BJ (cell line): Measurements from ENCODE around the gene PHKB. TPM values are rescaled to one million over a fixed set of nuclear protein-coding genes. Genes with fewer than 3 reads are reported as not detected.
"Not testable (repeated sequence)": the region's sequence is repeated elsewhere in the genome, so short reads cannot be mapped to it uniquely, and the experiment has no call there.

ENCODE experiments used
- CTCF ChIA-PET: fragments of 350-600 bp; formaldehyde crosslinking; extraction: SDS; loops from one replicate; lab custom pipeline; 2021; ENCODE audit warnings: antibody characterized with exemption, inconsistent platforms; lab: Yijun Ruan, JAX
- POLR2A ChIA-PET: fragments of 300-600 bp; sonication (Branson Sonifier 250); formaldehyde crosslinking; extraction: SDS; loops from one replicate; lab custom pipeline; 2021; ENCODE audit warnings: antibody characterized with exemption; lab: Charles Lee
- DNase-seq: peaks from one replicate; pipeline ENCODE4 v3.0.0-alpha.2; 2011; ENCODE audit warnings: low read depth
- H3K27me3 ChIP-seq: 2 replicates; pipeline ENCODE4 v1.6.0; 2011; ENCODE audit warnings: low read length; ENCODE audit not compliant: control insufficient read depth, insufficient read depth
- H3K36me3 ChIP-seq: 2 replicates; pipeline ENCODE4 v1.5.1; 2011; ENCODE audit warnings: low read length; ENCODE audit not compliant: control insufficient read depth, insufficient read depth
- H3K4me3 ChIP-seq: 2 replicates; pipeline ENCODE4 v1.5.1; 2011; ENCODE audit warnings: low read depth, mild to moderate bottlenecking, control low read depth, low read length
- polyA plus RNA-seq: library from polyadenylated mRNA; depleted of rRNA; stranded (reverse); fragments of >200 nt; gene quantifications from 2 replicates; pipeline ENCODE4 v1.2.3, GENCODE V29; 2011
- TF ChIP-seq, protein P1 (sequence below): IDR thresholded peaks from 2 replicates; pipeline ENCODE4 v1.5.1; 2011; ENCODE audit warnings: low read depth, mild to moderate bottlenecking, control low read depth, inconsistent platforms, low read length, moderate library complexity; ENCODE audit not compliant: insufficient read depth

PHKB gene
- polyA plus RNA-seq, 1 experiment: 44.9 TPM

DNA sequence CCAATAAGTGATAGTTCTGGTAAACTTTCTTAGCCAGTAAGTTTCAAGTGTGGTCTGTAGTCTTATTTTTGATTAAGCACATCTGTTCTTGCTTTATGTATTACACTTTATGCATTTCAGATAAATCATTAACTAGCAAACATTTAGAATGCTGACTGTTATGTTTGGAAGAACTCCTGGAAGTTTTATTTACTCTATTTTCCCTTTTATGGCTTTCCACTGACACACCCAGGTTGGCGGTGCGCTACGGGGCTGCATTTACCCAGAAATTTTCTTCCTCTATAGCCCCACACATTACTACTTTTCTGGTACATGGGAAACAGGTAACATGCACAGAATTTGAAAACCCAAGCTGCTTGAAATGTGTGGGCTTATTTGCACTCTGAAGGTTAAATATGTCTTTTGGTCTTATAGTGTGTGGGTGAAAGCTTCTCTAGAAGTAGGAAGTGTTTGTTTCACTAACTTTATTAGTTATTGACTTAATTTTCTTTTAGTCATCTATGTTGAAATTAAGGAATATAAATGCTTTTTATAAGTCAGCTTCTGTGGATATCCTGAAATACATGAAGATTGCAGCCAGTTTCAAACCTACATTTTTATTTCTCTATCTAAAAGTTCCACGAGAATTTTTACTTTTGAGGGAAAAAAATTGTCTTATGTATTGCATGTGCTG is 203.7 kb downstream of the PHKB start:
- ChIA-PET CTCF (no interaction called here), POLR2A (no interaction called here)
- TF ChIP-seq, protein P1, sequence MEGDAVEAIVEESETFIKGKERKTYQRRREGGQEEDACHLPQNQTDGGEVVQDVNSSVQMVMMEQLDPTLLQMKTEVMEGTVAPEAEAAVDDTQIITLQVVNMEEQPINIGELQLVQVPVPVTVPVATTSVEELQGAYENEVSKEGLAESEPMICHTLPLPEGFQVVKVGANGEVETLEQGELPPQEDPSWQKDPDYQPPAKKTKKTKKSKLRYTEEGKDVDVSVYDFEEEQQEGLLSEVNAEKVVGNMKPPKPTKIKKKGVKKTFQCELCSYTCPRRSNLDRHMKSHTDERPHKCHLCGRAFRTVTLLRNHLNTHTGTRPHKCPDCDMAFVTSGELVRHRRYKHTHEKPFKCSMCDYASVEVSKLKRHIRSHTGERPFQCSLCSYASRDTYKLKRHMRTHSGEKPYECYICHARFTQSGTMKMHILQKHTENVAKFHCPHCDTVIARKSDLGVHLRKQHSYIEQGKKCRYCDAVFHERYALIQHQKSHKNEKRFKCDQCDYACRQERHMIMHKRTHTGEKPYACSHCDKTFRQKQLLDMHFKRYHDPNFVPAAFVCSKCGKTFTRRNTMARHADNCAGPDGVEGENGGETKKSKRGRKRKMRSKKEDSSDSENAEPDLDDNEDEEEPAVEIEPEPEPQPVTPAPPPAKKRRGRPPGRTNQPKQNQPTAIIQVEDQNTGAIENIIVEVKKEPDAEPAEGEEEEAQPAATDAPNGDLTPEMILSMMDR: no peak
- Histone ChIP-seq H3K36me3 (peaks cover 3% of the 10 kb centered on the region), H3K27me3 (no peaks in the 10 kb centered on the region), H3K4me3 (no peak overlapping the region)
- DNase-seq: peak; percentile 2

DNA sequence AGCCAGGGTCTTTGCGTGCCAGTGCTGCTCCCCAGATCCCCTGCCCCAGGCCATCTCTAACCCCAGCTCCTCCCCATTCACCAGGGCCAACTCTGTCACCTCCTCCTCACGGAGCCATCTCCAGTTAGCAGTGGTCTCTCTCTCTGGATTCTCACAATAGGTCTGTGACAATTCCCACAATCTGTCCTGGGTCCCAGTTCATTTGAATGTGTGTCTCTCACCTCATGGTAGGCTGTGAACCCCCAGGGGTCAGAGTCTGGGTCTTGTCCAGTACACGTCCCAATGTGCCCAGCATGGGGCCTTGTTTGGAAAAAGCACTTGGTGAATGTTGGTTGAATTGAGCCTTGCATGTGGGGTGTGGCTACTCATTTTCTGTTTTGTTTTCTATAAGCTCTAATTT is 205.3 kb downstream of the PHKB start:
- H3K36me3 ChIP-seq: peaks cover 1% of the 10 kb centered on the region; the same call in 1 of the 2 replicates
- DNase-seq: no peak
- TF ChIP-seq, protein P1: no peak
- ChIA-PET POLR2A (no interaction called here), CTCF (no interaction called here)
- H3K4me3 ChIP-seq: no peak overlapping the region
- H3K27me3 ChIP-seq: no peaks in the 10 kb centered on the region

DNA sequence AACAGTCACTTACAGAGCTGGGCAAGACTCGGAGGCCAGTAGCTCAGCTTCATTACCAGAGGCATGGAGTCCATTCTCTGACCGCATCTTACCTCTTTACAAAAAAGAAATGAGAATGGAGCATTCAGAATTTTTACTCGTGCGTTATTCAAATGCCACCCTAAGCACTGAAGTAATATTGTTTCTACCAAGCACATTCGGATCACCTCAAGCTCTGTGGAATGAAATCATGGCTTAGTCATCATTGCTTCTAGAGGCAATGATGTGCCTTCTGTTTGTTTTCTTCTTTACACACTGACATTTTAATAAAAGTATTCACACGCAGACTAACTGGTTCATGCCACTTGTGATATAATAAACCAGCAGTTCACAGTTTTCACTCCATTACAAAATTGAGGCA is 206.8 kb downstream of the PHKB start:
- peaks cover 1% of the 10 kb centered on the region; the same call in 1 of the 2 replicates for H3K36me3 ChIP-seq
- ChIA-PET POLR2A (no interaction called here), CTCF (interaction anchor here (0.6 kb wide), 1 partner anchor 65 kb away, joined by 3 read pairs; no protein-coding TSS in a partner anchor)
- TF ChIP-seq, protein P1: no peak
- H3K4me3 ChIP-seq: no peak overlapping the region
- DNase-seq: no peak
- no peaks in the 10 kb centered on the region for H3K27me3 ChIP-seq

DNA sequence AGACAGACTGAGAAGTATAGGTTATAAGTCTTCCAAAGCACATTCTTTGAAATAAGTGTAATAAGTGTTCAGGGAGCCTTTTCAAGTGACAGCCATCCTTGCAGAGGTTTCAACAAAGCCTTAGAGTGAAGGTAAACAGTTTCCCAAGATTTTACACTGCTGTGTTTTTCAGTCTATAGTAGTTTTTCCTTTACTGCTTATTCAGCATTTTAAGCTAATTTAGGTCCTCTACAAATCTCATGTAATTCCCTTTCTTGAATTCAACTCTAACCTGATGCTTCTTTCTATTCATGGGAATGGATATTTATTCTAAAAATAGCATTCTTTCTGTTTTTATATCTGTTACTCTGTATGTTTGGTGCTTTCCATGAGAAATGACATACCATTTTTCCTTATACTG is 211.3 kb downstream of the PHKB start:
- ChIA-PET POLR2A (no interaction called here), CTCF (interaction anchor here (1.0 to 1.8 kb wide), 2 partner anchors 14 to 15 kb away, joined by 3 to 4 read pairs; no protein-coding TSS in a partner anchor)
- no peaks in the 10 kb centered on the region for H3K27me3 ChIP-seq
- TF ChIP-seq, protein P1: no peak
- no peak overlapping the region for H3K4me3 ChIP-seq
- H3K36me3 ChIP-seq: no peaks in the 10 kb centered on the region; the same call in none of the 2 replicates
- no peak for DNase-seq

DNA sequence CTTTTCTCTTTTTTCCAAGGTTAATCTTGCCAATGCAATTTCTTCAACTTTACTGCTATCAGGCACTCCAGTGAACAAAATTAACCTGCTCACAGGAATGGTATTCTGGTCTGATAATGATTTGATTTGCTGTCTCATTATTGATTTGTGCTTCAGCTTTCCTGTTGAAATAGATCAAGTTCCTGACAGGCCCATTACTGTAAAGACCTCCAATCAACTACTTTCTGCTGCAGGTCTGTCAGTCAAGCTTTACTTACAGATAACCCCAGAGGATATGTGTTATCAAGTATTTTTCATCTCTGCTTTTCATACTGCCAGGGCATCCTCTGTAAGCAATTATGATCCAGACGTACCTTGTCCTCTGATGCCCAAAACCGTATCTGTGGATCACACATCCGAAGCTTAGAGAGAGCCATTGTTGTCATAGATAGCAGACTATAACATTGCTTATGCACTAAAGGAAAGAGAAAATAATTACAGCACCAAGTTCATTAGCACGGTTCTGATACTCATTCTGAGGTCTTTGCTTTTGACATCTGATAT is 215.6 kb downstream of the PHKB start:
- ChIA-PET CTCF (no interaction called here), POLR2A (no interaction called here)
- Histone ChIP-seq H3K27me3 (no peaks in the 10 kb centered on the region), H3K36me3 (no peaks in the 10 kb centered on the region; the same call in none of the 2 replicates), H3K4me3 (no peak overlapping the region)
- TF ChIP-seq, protein P1: no peak
- no peak for DNase-seq

DNA sequence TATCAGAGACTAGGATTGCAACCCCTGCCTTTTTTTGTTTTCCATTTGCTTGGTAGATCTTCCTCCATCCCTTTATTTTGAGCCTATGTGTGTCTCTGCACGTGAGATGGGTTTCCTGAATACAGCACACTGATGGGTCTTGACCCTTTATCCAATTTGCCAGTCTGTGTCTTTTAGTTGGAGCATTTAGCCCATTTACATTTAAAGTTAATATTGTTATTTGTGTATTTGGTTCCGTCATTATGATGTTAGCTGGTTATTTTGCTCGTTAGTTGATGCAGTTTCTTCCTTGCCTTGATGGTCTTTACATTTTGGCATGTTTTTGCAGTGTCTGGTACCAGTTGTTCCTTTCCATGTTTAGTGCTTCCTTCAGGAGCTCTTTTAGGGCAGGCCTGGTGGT is 220.4 kb downstream of the PHKB start:
- POLR2A ChIA-PET, DNase-seq, H3K36me3 ChIP-seq, CTCF ChIA-PET, H3K4me3 ChIP-seq, H3K27me3 ChIP-seq: not testable (repeated sequence)
